Epithelial cell of esophagus (primary cell): ENCODE data around the gene SEC61G.

Experiments used
- DNase-seq: peaks from one replicate; pipeline ENCODE4 v3.0.0; 2010; ENCODE audit warnings: low read depth
- H3K4me3 ChIP-seq: 2 replicates; pipeline ENCODE4 v1.5.1; 2011; ENCODE audit warnings: mild to moderate bottlenecking, low read length, control low read depth
- CTCF ChIP-seq: IDR thresholded peaks from 2 replicates; pipeline ENCODE4 v1.5.1; 2011; ENCODE audit warnings: low read depth, mild to moderate bottlenecking, low read length, control low read depth, inconsistent platforms; ENCODE audit not compliant: insufficient read depth; ENCODE audit errors: missing control alignments

The SEC61G gene

GRCh38 chr7:54758702-54759592 lies at the start of gene SEC61G:
Gene SEC61G, minus strand, starts transcription at chr7:54759211. Its CDS starts 1,623 bp downstream, at chr7:54757588.
- TF ChIP-seq CTCF = no peak
- H3K4me3 ChIP-seq = peak within 1 kb of the TSS; percentile 91
- peak; percentile 98 for DNase-seq

- no peak overlapping the region for H3K4me3 ChIP-seq
- DNase-seq = peak; percentile 88
- TF ChIP-seq CTCF = no peak
These were observed 43.8 kb upstream of the SEC61G start for GRCh38 chr7:54802841-54803240.

- no peak for TF ChIP-seq CTCF
- H3K4me3 ChIP-seq = no peak overlapping the region
- no peak for DNase-seq
These were observed 43.1 kb upstream of the SEC61G start for GRCh38 chr7:54802114-54802513.

- H3K4me3 ChIP-seq = no peak overlapping the region
- no peak for TF ChIP-seq CTCF
- DNase-seq = no peak
These were observed 40.8 kb upstream of the SEC61G start for GRCh38 chr7:54799792-54800191.

GRCh38 chr7:54798530-54798929 lies 39.5 kb upstream of the SEC61G start:
- H3K4me3 ChIP-seq = no peak overlapping the region
- DNase-seq = no peak
- no peak for TF ChIP-seq CTCF

- no peak for TF ChIP-seq CTCF
- H3K4me3 ChIP-seq = no peak overlapping the region
- no peak for DNase-seq
These were observed 37.8 kb upstream of the SEC61G start for GRCh38 chr7:54796853-54797252.

GRCh38 chr7:54796150-54796549 lies 37.1 kb upstream of the SEC61G start:
- no peak for DNase-seq
- H3K4me3 ChIP-seq = no peak overlapping the region
- TF ChIP-seq CTCF = no peak
